Prostate gland (tissue), 1 donor: Measurements from ENCODE around the gene TANC1.

Source experiments
- POLR2A ChIP-seq: fragments of 450-650 bp; IDR thresholded peaks from one replicate; pipeline ENCODE4 v1.6.1; 2016; ENCODE audit warnings: antibody characterized with exemption, mild to moderate bottlenecking
- POLR2AphosphoS5 ChIP-seq: sonication (generic); formaldehyde crosslinking; IDR thresholded peaks from one replicate; pipeline ENCODE4 v1.6.1; 2017; ENCODE audit warnings: antibody characterized with exemption

- TF ChIP-seq POLR2A (no peak), POLR2AphosphoS5 (no peak)
These were observed 246.7 kb downstream of the TANC1 start for GRCh38 chr2:159215116-159215515.
